Hepatocyte (in vitro differentiated cells): Measurements from ENCODE around the gene CYP4A22.

ENCODE experiments used
- CTCF ChIP-seq: fragments of 200-600 bp; sonication (generic); IDR thresholded peaks from 2 replicates; pipeline ENCODE4 v1.5.1; 2016; ENCODE audit warnings: antibody characterized with exemption, mild to moderate bottlenecking; ENCODE audit not compliant: poor library complexity
- EZH2phosphoT487 ChIP-seq: fragments of 200-600 bp; sonication (generic); IDR thresholded peaks from one replicate; pipeline ENCODE4 v1.6.1; 2018; ENCODE audit warnings: antibody characterized with exemption, mild to moderate bottlenecking, low read depth, moderate library complexity; ENCODE audit not compliant: unreplicated experiment, severe bottlenecking

GRCh38 chr1:47181955-47182675 lies 44.9 kb downstream of the CYP4A22 start:
- TF ChIP-seq CTCF (no peak), EZH2phosphoT487 (no peak)
